Ascending aorta (tissue), 2 donors: ENCODE measurements around the gene H6PD. TPM values are rescaled to one million over a fixed set of nuclear protein-coding genes. Genes with fewer than 3 reads are reported as not detected.
A peak's percentile ranks its signal among the peaks of the same experiment; 100 is the strongest.

Experiments used
- DNase-seq, 2 donors: peaks; one replicate each; pipeline ENCODE4 v3.0.0-alpha.2; 2019; ENCODE audit warnings: low spot score in 2 of 2
- H3K27ac ChIP-seq, 2 donors: fragments of 200-600 bp; sonication (generic); one replicate each; pipeline ENCODE4 v1.5.1; 2016 to 2017; ENCODE audit warnings: mild to moderate bottlenecking in 1 of 2
- H3K27me3 ChIP-seq: fragments of 200-600 bp; sonication (generic); one replicate; pipeline ENCODE4 v1.5.1; 2017
- H3K36me3 ChIP-seq, 2 donors: fragments of 200-600 bp; sonication (generic); one replicate each; pipeline ENCODE4 v1.5.1; 2016
- H3K4me1 ChIP-seq, 2 donors: fragments of 200-600 bp; sonication (generic); one replicate each; pipeline ENCODE4 v1.5.1; 2016 to 2017; ENCODE audit warnings: mild to moderate bottlenecking in 1 of 2
- H3K4me3 ChIP-seq, 2 donors: fragments of 200-600 bp; sonication (generic); one replicate each; pipeline ENCODE4 v1.5.1; 2016 to 2017; ENCODE audit warnings: mild to moderate bottlenecking in 1 of 2
- H3K9me3 ChIP-seq, 2 donors: fragments of 200-600 bp; sonication (generic); one replicate each; pipeline ENCODE4 v1.5.1; 2016
- intact Hi-C: fragments of 100-400 bp; cut with DNase I; formaldehyde crosslinking; loops from one replicate; pipeline ENCODE4 v1.15.1; 2023
- total RNA-seq: library from RNA; depleted of rRNA; stranded (reverse); fragments of >200 nt; gene quantifications from one replicate; pipeline ENCODE4 v1.1.0, GENCODE V29; 2016
- TF ChIP-seq, protein P1 (sequence below), 3 experiments: fragments of 200-600 bp in 2 of 3; fragments of 450-650 bp in 1 of 3; sonication (generic) in 2 of 3; IDR thresholded peaks; one replicate each; pipeline ENCODE4 v1.5.1; 2016 to 2019; ENCODE audit warnings: antibody characterized with exemption in 3 of 3, mild to moderate bottlenecking in 1 of 3, moderate library complexity in 1 of 3

H6PD gene
- total RNA-seq, 1 donor from 2014 or later = 56.8 TPM

DNA sequence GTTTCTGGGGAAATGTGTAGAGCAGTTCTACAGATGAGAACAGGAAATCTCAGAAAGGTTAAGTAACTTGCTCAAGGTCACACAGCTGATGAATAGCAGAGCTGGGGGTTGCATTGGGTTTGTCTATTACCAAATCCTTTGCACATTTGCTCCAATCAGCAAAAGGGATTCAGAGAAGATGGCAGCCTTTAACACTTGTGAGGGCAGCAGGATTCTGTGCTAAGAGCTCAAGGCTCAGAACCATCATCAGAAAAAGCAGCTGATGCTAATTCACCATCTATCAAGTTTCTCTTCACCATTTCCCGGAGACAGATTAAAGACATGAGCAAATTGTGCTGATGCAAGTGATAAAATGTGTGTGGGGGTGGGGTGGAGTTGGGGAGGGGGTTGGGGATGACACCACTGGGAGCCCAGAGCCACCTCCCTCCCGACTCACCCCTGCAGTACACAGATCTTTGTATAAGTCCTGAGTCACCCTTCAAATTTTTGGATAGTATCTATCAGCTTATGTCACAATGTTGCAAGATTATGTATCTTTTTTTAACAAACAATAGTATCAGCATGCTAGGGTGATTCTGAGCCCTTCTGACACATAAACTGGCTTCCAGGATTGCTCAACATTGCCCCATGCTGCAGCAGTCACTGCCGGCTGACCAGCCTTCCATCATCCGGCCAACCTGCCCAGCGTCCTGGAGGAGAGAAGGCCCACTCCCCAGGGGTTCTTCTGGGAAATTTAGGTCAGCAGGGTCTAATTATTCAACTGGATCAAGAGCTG is 55.3 kb downstream of the H6PD start:
- H3K9me3 ChIP-seq = peaks cover 5 to 18% of the 10 kb centered on the region in 2 donors
- TF ChIP-seq, protein P1, sequence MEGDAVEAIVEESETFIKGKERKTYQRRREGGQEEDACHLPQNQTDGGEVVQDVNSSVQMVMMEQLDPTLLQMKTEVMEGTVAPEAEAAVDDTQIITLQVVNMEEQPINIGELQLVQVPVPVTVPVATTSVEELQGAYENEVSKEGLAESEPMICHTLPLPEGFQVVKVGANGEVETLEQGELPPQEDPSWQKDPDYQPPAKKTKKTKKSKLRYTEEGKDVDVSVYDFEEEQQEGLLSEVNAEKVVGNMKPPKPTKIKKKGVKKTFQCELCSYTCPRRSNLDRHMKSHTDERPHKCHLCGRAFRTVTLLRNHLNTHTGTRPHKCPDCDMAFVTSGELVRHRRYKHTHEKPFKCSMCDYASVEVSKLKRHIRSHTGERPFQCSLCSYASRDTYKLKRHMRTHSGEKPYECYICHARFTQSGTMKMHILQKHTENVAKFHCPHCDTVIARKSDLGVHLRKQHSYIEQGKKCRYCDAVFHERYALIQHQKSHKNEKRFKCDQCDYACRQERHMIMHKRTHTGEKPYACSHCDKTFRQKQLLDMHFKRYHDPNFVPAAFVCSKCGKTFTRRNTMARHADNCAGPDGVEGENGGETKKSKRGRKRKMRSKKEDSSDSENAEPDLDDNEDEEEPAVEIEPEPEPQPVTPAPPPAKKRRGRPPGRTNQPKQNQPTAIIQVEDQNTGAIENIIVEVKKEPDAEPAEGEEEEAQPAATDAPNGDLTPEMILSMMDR (IDR thresholded peaks at IDR 0.05) = no peak
- no peaks in the 10 kb centered on the region for H3K36me3 ChIP-seq
- no peak overlapping the region for H3K4me3 ChIP-seq
- peaks cover 5 to 13% of the 10 kb centered on the region in 2 donors for H3K4me1 ChIP-seq
- intact Hi-C loops = loop anchor here (1.0 to 5.0 kb wide), 6 partner anchors 23 to 201 kb away; no protein-coding TSS in a partner anchor
- no peaks in the 10 kb centered on the region for H3K27me3 ChIP-seq
- DNase-seq = peak in 1 of 2 donors; percentile 91
- peak overlapping the region; percentile 82 to 98 for H3K27ac ChIP-seq

- H3K9me3 ChIP-seq = peaks cover 5 to 15% of the 10 kb centered on the region in 2 donors
- peak overlapping the region; percentile 82 to 98 for H3K27ac ChIP-seq
- DNase-seq = peak in 1 of 2 donors; percentile 84
- H3K36me3 ChIP-seq = no peaks in the 10 kb centered on the region
- peak overlapping the region; percentile 89 to 95 for H3K4me3 ChIP-seq
- peaks cover 5 to 28% of the 10 kb centered on the region in 2 donors for H3K4me1 ChIP-seq
- intact Hi-C loops = loop anchor here (2.0 to 5.0 kb wide), 6 partner anchors 25 to 157 kb away; no protein-coding TSS in a partner anchor
- TF ChIP-seq, protein P1 (IDR thresholded peaks at IDR 0.05) = no peak
- H3K27me3 ChIP-seq = no peaks in the 10 kb centered on the region
Measured at GRCh38 chr1:9291914-9292360, 57.4 kb downstream of the H6PD start.

GRCh38 chr1:9292361-9293240 is 58.0 kb downstream of the H6PD start, which contains the start of gene SPSB1:
SPSB1 (plus strand) TSS chr1:9292894; CDS start chr1:9355892, 62,998 bp downstream.
- intact Hi-C loops = loop anchor here (2.0 to 5.0 kb wide), 3 partner anchors 32 to 108 kb away; no protein-coding TSS in a partner anchor
- DNase-seq = peak in 1 of 2 donors; percentile 82
- Histone ChIP-seq H3K4me3 (peak within 1 kb of the TSS; percentile 89 to 95), H3K9me3 (peaks cover 5 to 15% of the 10 kb centered on the region in 2 donors), H3K36me3 (no peaks in the 10 kb centered on the region), H3K27me3 (no peaks in the 10 kb centered on the region), H3K27ac (peak within 1 kb of the TSS; percentile 82 to 98), H3K4me1 (peaks cover 8 to 29% of the 10 kb centered on the region in 2 donors)
- TF ChIP-seq, protein P1 (IDR thresholded peaks at IDR 0.05) = no peak

DNA sequence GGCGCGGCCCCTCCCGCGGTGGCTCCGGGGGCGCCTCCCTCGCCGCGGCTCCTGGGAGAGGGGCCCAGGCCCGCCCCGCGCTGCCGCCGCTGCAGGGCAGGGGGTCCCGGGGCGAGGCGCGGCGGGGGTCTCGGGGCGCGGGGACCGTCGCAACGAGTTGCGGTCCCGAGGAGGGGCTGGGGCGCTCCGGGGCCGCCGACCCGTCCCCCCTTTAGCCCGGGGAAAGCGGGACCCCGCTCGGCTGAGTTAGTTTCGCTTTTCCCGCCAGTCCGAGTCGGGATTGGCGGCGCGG is 58.6 kb downstream of the H6PD start:
- peak overlapping the region; percentile 82 to 98 for H3K27ac ChIP-seq
- intact Hi-C loops = loop anchor here (2.0 to 5.0 kb wide), 3 partner anchors 32 to 108 kb away; no protein-coding TSS in a partner anchor
- H3K9me3 ChIP-seq = peaks cover 5 to 9% of the 10 kb centered on the region in 2 donors
- TF ChIP-seq, protein P1 (IDR thresholded peaks at IDR 0.05) = no peak
- peak overlapping the region; percentile 89 to 95 for H3K4me3 ChIP-seq
- peaks cover 8 to 32% of the 10 kb centered on the region in 2 donors for H3K4me1 ChIP-seq
- H3K27me3 ChIP-seq = no peaks in the 10 kb centered on the region
- DNase-seq = no peak
- no peaks in the 10 kb centered on the region for H3K36me3 ChIP-seq
